Superior temporal gyrus (tissue), 1 donor: Measurements from ENCODE around the gene OGG1.

Source experiments
- DNase-seq: peaks from one replicate; pipeline ENCODE4 v3.0.0-alpha.2; 2016; ENCODE audit errors: extremely low spot score

OGG1 gene

GRCh38 chr3:9786209-9786739 is 36.5 kb downstream of the OGG1 start:
- no peak for DNase-seq

GRCh38 chr3:9786825-9787669 is 37.3 kb downstream of the OGG1 start:
- DNase-seq = no peak

GRCh38 chr3:9787714-9788113 is 38.0 kb downstream of the OGG1 start:
- DNase-seq = no peak

- DNase-seq = no peak
Measured at GRCh38 chr3:9791127-9791526, 41.4 kb downstream of the OGG1 start.

- no peak for DNase-seq
Measured at GRCh38 chr3:9791790-9792404, 42.1 kb downstream of the OGG1 start.

GRCh38 chr3:9792405-9793160 is 42.8 kb downstream of the OGG1 start, which contains the start of the genes ARPC4 and TADA3:
TSS of gene ARPC4 (plus strand) at chr3:9793082. CDS start at chr3:9793122, 40 bp downstream.
TSS of gene TADA3 (minus strand) at chr3:9792473. CDS start at chr3:9791466, 1,007 bp downstream.
- peak; percentile 96 for DNase-seq

GRCh38 chr3:9793161-9793781 is 43.5 kb downstream of the OGG1 start:
- peak; percentile 15 for DNase-seq

- no peak for DNase-seq
Measured at GRCh38 chr3:9794400-9794799, 44.6 kb downstream of the OGG1 start.

GRCh38 chr3:9795207-9795606 is 45.5 kb downstream of the OGG1 start:
- no peak for DNase-seq

GRCh38 chr3:9797196-9797945 is 47.6 kb downstream of the OGG1 start:
- no peak for DNase-seq

- no peak for DNase-seq
Measured at GRCh38 chr3:9800529-9800928, 50.8 kb downstream of the OGG1 start.

- DNase-seq = peak; percentile 56
Measured at GRCh38 chr3:9803494-9803893, 53.7 kb downstream of the OGG1 start.

- no peak for DNase-seq
Measured at GRCh38 chr3:9804996-9805395, 55.2 kb downstream of the OGG1 start.

- DNase-seq = no peak
Measured at GRCh38 chr3:9806137-9806536, 56.4 kb downstream of the OGG1 start.
